Measurements from ENCODE around the gene LIPN. TPM values are rescaled to one million over a fixed set of nuclear protein-coding genes. Genes with fewer than 3 reads are reported as not detected.

LIPN gene
- total RNA-seq, 2 donors from 2014 or later, result not detected

DNA sequence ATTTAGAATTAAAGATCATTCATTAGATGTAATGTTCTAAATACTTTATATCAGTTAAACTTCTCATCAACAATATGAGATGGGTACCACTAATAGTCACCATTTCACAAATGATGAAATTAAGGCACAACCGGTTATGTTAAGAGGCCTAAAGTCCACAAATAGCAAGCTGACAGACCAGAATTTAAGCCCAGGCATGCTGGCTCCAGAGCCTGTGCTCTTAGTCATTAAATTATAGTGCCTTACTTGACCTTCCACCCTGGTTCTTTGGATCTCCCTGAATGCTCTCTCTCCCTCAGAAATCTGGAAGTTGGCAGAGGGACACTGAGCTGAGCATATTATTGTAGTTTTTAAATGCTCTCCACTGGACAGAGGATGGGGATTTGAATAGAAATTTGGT, 3.6 kb downstream of the LIPN start:
- Histone ChIP-seq H3K4me3 (no peak overlapping the region), H3K27me3 (no peaks in the 10 kb centered on the region), H3K4me1 (no peaks in the 10 kb centered on the region), H3K36me3 (no peaks in the 10 kb centered on the region), H3K9me3 (no peaks in the 10 kb centered on the region), H3K9ac (ENCODE audit: low read depth in 2 of 2, low read length in 2 of 2) (no peak overlapping the region), H3K27ac (no peak overlapping the region)
- TF ChIP-seq, protein P1, sequence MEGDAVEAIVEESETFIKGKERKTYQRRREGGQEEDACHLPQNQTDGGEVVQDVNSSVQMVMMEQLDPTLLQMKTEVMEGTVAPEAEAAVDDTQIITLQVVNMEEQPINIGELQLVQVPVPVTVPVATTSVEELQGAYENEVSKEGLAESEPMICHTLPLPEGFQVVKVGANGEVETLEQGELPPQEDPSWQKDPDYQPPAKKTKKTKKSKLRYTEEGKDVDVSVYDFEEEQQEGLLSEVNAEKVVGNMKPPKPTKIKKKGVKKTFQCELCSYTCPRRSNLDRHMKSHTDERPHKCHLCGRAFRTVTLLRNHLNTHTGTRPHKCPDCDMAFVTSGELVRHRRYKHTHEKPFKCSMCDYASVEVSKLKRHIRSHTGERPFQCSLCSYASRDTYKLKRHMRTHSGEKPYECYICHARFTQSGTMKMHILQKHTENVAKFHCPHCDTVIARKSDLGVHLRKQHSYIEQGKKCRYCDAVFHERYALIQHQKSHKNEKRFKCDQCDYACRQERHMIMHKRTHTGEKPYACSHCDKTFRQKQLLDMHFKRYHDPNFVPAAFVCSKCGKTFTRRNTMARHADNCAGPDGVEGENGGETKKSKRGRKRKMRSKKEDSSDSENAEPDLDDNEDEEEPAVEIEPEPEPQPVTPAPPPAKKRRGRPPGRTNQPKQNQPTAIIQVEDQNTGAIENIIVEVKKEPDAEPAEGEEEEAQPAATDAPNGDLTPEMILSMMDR (IDR thresholded peaks at IDR 0.05), result no peak
- intact Hi-C loops (cut with DNase I), result no loop called here
- no peak for DNase-seq

DNA sequence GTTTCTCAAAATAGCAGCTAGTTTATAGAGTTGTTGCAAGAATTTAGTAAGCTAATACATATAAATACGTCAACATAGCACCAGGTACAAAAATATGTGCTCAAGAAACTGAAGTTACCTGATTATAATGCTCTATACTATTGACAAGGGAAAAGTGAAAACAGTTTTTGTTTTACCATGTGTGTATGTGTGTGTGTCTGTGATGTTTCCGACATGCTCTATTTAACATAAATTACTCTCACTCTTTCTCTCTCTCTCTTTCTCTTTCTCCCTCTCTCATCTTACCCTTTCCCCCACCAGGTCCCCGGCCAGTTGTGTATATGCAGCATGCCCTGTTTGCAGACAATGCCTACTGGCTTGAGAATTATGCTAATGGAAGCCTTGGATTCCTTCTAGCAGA, 4.3 kb downstream of the LIPN start:
- H3K9me3 ChIP-seq, result no peaks in the 10 kb centered on the region
- no peak overlapping the region for H3K9ac ChIP-seq (ENCODE audit: low read depth in 2 of 2, low read length in 2 of 2)
- no peak overlapping the region for H3K27ac ChIP-seq
- intact Hi-C loops (cut with DNase I), result no loop called here
- H3K27me3 ChIP-seq, result no peaks in the 10 kb centered on the region
- TF ChIP-seq, protein P1 (IDR thresholded peaks at IDR 0.05), result no peak
- H3K4me3 ChIP-seq, result no peak overlapping the region
- no peaks in the 10 kb centered on the region for H3K36me3 ChIP-seq
- DNase-seq, result no peak
- H3K4me1 ChIP-seq, result no peaks in the 10 kb centered on the region

DNA sequence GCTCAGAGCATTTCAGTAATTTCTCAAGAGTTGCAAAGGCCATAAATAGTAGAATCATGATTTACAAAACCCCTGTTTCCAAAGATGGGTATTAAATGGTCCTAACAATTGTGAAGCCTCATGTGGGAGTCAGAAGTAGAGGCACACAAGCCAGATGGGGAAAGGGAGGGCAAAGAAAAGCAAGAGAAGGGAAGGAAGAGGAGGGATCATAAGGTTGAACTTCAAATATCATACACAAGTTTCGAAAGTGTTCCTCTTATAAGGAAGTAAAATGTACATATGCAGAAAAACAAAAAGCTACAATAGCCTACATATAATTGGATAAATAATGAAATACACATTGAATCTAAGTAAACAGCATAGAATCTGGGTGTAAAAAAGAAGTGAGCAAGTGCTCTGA, 6.0 kb downstream of the LIPN start:
- TF ChIP-seq, protein P1 (IDR thresholded peaks at IDR 0.05), result no peak
- Histone ChIP-seq H3K4me1 (no peaks in the 10 kb centered on the region), H3K9me3 (no peaks in the 10 kb centered on the region), H3K27me3 (no peaks in the 10 kb centered on the region), H3K4me3 (no peak overlapping the region), H3K36me3 (no peaks in the 10 kb centered on the region), H3K9ac (ENCODE audit: low read depth in 2 of 2, low read length in 2 of 2) (no peak overlapping the region), H3K27ac (no peak overlapping the region)
- intact Hi-C loops (cut with DNase I), result no loop called here
- DNase-seq, result no peak

DNA sequence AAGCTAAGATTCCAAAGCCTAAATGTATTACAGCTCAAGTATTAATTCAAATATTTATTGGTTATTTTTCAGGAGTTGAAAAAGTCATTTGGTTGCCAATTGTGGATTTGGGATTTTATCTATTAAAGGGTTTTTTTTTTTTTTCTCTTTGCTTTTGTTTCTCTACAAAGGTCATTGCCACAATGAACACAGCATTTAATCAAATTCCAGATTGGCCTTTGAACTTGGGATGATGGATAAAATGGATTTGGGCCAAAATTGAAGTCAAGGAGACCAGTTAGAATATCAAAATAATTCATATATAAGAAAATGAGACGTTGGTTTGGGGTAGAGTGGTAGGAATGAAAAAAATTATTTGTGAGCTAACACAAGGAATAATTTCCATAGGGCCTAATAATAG, 9.6 kb downstream of the LIPN start:
- no peaks in the 10 kb centered on the region for H3K9me3 ChIP-seq
- H3K4me1 ChIP-seq, result no peaks in the 10 kb centered on the region
- H3K27ac ChIP-seq, result no peak overlapping the region
- H3K36me3 ChIP-seq, result no peaks in the 10 kb centered on the region
- no peak for DNase-seq
- intact Hi-C loops (cut with DNase I), result no loop called here
- TF ChIP-seq, protein P1 (IDR thresholded peaks at IDR 0.05), result no peak
- no peak overlapping the region for H3K9ac ChIP-seq (ENCODE audit: low read depth in 2 of 2, low read length in 2 of 2)
- no peaks in the 10 kb centered on the region for H3K27me3 ChIP-seq
- no peak overlapping the region for H3K4me3 ChIP-seq

DNA sequence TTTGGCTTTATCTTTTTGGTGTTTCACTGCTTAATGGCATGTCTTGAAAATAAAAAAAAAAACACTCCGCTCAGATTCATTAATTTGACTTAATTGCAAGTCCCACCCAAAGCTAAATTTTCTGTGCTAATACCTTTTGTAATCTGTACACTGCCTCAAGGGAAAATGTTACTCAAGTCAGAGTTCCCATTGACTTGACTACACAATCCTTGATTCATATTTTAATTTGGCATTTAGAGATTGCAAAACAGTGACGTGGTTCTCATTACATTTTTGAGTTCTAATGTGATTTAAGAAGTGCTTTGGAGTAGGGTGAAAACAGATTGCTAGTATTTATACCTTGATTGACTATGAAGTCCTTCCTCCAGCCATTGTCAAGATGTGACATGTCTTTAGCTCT, 21.4 kb downstream of the LIPN start:
- DNase-seq, result no peak
- Histone ChIP-seq H3K4me3 (no peak overlapping the region), H3K27ac (no peak overlapping the region), H3K9ac (ENCODE audit: low read depth in 2 of 2, low read length in 2 of 2) (no peak overlapping the region), H3K4me1 (no peaks in the 10 kb centered on the region), H3K9me3 (no peaks in the 10 kb centered on the region), H3K36me3 (no peaks in the 10 kb centered on the region), H3K27me3 (no peaks in the 10 kb centered on the region)
- intact Hi-C loops (cut with DNase I), result no loop called here
- TF ChIP-seq, protein P1 (IDR thresholded peaks at IDR 0.05), result no peak

DNA sequence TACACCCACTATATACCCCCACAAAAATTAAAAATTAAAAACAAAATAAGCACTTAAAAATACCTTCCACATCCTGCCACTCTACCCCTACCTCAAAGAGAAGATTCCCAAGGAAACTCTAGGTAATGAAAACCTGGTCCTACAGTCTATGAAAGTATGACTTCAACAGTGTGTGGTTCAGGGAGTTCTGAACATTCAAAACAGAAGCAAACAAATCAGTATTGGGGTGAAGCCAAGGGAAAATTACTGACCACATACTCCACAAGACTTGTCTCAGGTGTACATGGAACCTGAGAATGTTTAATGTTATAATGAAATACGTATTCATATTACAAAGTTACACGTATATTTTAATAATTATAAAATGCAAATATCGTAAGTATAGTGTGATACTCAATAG, 22.4 kb downstream of the LIPN start:
- Histone ChIP-seq H3K4me1 (no peaks in the 10 kb centered on the region), H3K9ac (ENCODE audit: low read depth in 2 of 2, low read length in 2 of 2) (no peak overlapping the region), H3K9me3 (no peaks in the 10 kb centered on the region), H3K27ac (no peak overlapping the region), H3K36me3 (no peaks in the 10 kb centered on the region), H3K4me3 (no peak overlapping the region), H3K27me3 (no peaks in the 10 kb centered on the region)
- intact Hi-C loops (cut with DNase I), result no loop called here
- DNase-seq, result no peak
- TF ChIP-seq, protein P1 (IDR thresholded peaks at IDR 0.05), result no peak

All from colonic mucosa (tissue), 4 donors.